IMR-90 (cell line): ENCODE measurements around the gene DAB1. TPM values are rescaled to one million over a fixed set of nuclear protein-coding genes. Genes with fewer than 3 reads are reported as not detected.

Experiments used
- ATAC-seq: fragments of 200-7000 bp; cut with Tn5 transposase; 2 replicates; pipeline ENCODE4 v1.9.1; 2020; ENCODE audit warnings: low read depth, mild to moderate bottlenecking, moderate library complexity
- BruUV-seq: library from RNA; stranded (reverse); fragments of 400-500 nt; replicated peaks from 2 replicates; lab custom pipeline; 2021; lab: Mats Ljungman, UMichigan
- CTCF ChIA-PET: fragments of 300-600 bp; formaldehyde crosslinking; extraction: SDS; loops from one replicate; lab custom pipeline; 2021; ENCODE audit warnings: antibody characterized with exemption; lab: Yijun Ruan, JAX
- POLR2A ChIA-PET: fragments of 300-600 bp; sonication (Branson Sonifier 250); formaldehyde crosslinking; loops from one replicate; lab custom pipeline; 2022; ENCODE audit warnings: antibody characterized with exemption; ENCODE audit not compliant: unreplicated experiment; lab: Charles Lee
- DNase-seq: peaks from one replicate; pipeline ENCODE4 v3.0.0; 2013
- H2AFZ ChIP-seq: replicated peaks from 2 replicates; pipeline ENCODE3; 2013; ENCODE audit warnings: low read length, mild to moderate bottlenecking; ENCODE audit not compliant: poor library complexity
- H2AK5ac ChIP-seq: 2 replicates; pipeline ENCODE4 v1.6.1; 2013; ENCODE audit warnings: low read depth, low read length, inconsistent platforms
- H2AK9ac ChIP-seq: replicated peaks from 2 replicates; pipeline ENCODE3; 2013; ENCODE audit warnings: mild to moderate bottlenecking, low read depth, low read length, moderate library complexity; ENCODE audit not compliant: poor library complexity
- H2BK120ac ChIP-seq: 2 replicates; pipeline ENCODE4 v1.6.1; 2013; ENCODE audit warnings: low read depth, low read length, inconsistent platforms
- H2BK15ac ChIP-seq: 3 replicates; pipeline ENCODE4 v1.6.1; 2013; ENCODE audit warnings: low read depth, low read length, inconsistent platforms
- H2BK20ac ChIP-seq: 2 replicates; pipeline ENCODE4 v1.6.1; 2013; ENCODE audit warnings: low read depth, mild to moderate bottlenecking, inconsistent platforms, low read length, moderate library complexity
- H2BK5ac ChIP-seq: 2 replicates; pipeline ENCODE4 v1.6.1; 2013; ENCODE audit warnings: mild to moderate bottlenecking, low read depth, low read length, inconsistent platforms; ENCODE audit not compliant: poor library complexity, severe bottlenecking
- H3K14ac ChIP-seq: replicated peaks from 2 replicates; pipeline ENCODE4 v1.6.1; 2013; ENCODE audit warnings: low read depth, low read length, inconsistent platforms
- H3K18ac ChIP-seq: 2 replicates; pipeline ENCODE4 v1.6.1; 2013; ENCODE audit warnings: low read depth, low read length, control low read depth
- H3K23ac ChIP-seq: 2 replicates; pipeline ENCODE4 v1.6.1; 2013; ENCODE audit warnings: low read depth, low read length, inconsistent platforms
- H3K27ac ChIP-seq: 2 replicates; pipeline ENCODE4 v1.5.1; 2013; ENCODE audit warnings: mild to moderate bottlenecking, control low read depth, low read length; ENCODE audit not compliant: insufficient read depth
- H3K27me3 ChIP-seq: 2 replicates; pipeline ENCODE4 v1.6.1; 2013; ENCODE audit warnings: low read length; ENCODE audit not compliant: control insufficient read depth, insufficient read depth
- H3K36me3 ChIP-seq: 2 replicates; pipeline ENCODE4 v1.6.1; 2013; ENCODE audit warnings: low read length, mixed read lengths; ENCODE audit not compliant: control insufficient read depth, insufficient read depth
- H3K4ac ChIP-seq: 2 replicates; pipeline ENCODE4 v1.6.1; 2013; ENCODE audit warnings: low read depth, low read length, inconsistent platforms
- H3K4me1 ChIP-seq: 2 replicates; pipeline ENCODE4 v1.6.1; 2013; ENCODE audit warnings: low read length, mixed read lengths; ENCODE audit not compliant: control insufficient read depth, insufficient read depth
- H3K4me2 ChIP-seq: 2 replicates; pipeline ENCODE4 v1.6.1; 2013; ENCODE audit warnings: low read depth, mild to moderate bottlenecking, control low read depth, low read length, moderate library complexity
- H3K4me3 ChIP-seq: 2 replicates; pipeline ENCODE4 v1.5.1; 2013; ENCODE audit warnings: low read depth, mild to moderate bottlenecking, control low read depth, low read length, moderate library complexity; ENCODE audit not compliant: insufficient read depth
- H3K56ac ChIP-seq: 2 replicates; pipeline ENCODE4 v1.6.1; 2013; ENCODE audit warnings: low read length, inconsistent platforms; ENCODE audit not compliant: insufficient read depth; ENCODE audit errors: extremely low read depth
- H3K79me1 ChIP-seq, 2 experiments: 2 replicates each; pipeline ENCODE4 v1.6.1; 2013; ENCODE audit warnings: low read length in 2 of 2, inconsistent platforms in 1 of 2, low read depth in 1 of 2
- H3K9ac ChIP-seq: 2 replicates; pipeline ENCODE4 v1.6.1; 2013; ENCODE audit warnings: low read depth, low read length, control low read depth
- H3K9me1 ChIP-seq: 2 replicates; pipeline ENCODE4 v1.6.1; 2013; ENCODE audit warnings: low read length, inconsistent platforms; ENCODE audit not compliant: insufficient read depth
- H3K9me3 ChIP-seq: 2 replicates; pipeline ENCODE4 v1.6.1; 2013; ENCODE audit warnings: low read length; ENCODE audit not compliant: control insufficient read depth, insufficient read depth
- H4K20me1 ChIP-seq: 2 replicates; pipeline ENCODE4 v1.6.1; 2013; ENCODE audit warnings: low read length, inconsistent platforms; ENCODE audit not compliant: insufficient read depth
- H4K5ac ChIP-seq: 2 replicates; pipeline ENCODE4 v1.6.1; 2013; ENCODE audit warnings: mild to moderate bottlenecking, low read depth, low read length, control low read depth
- H4K8ac ChIP-seq, 2 experiments: 2 replicates each; pipeline ENCODE4 v1.6.1; 2013; ENCODE audit warnings: low read depth in 2 of 2, low read length in 2 of 2, control low read depth in 1 of 2, inconsistent platforms in 1 of 2
- H4K91ac ChIP-seq: 2 replicates; pipeline ENCODE4 v1.6.1; 2013; ENCODE audit warnings: low read depth, low read length, inconsistent platforms; ENCODE audit not compliant: insufficient read depth
- FOS ChIP-seq: fragments of 150-350 bp; IDR thresholded peaks from 2 replicates; pipeline ENCODE4 v1.6.1; 2016; ENCODE audit warnings: low read depth, low read length
- MAZ ChIP-seq: IDR thresholded peaks from 2 replicates; pipeline ENCODE4 v1.6.1; 2012; ENCODE audit warnings: low read depth, mild to moderate bottlenecking, low read length, improper control_type of control experiment, moderate library complexity, borderline replicate concordance
- MXI1 ChIP-seq: IDR thresholded peaks from 2 replicates; pipeline ENCODE4 v1.6.1; 2012; ENCODE audit warnings: low read depth, mild to moderate bottlenecking, low read length, moderate library complexity, borderline replicate concordance
- POLR2A ChIP-seq: IDR thresholded peaks from 2 replicates; pipeline ENCODE4 v1.6.1; 2012; ENCODE audit warnings: mild to moderate bottlenecking, low read depth, low read length
- RAD21 ChIP-seq: IDR thresholded peaks from 2 replicates; pipeline ENCODE4 v1.6.1; 2012; ENCODE audit warnings: low read length, improper control_type of control experiment
- RCOR1 ChIP-seq: IDR thresholded peaks from 2 replicates; pipeline ENCODE4 v1.6.1; 2012; ENCODE audit warnings: mild to moderate bottlenecking, low read length, improper control_type of control experiment; ENCODE audit not compliant: insufficient replicate concordance
- RFX5 ChIP-seq: IDR thresholded peaks from 2 replicates; pipeline ENCODE4 v1.8.0; 2012; ENCODE audit warnings: low read depth, mild to moderate bottlenecking, low read length, moderate library complexity
- SMC3 ChIP-seq: fragments of 150-350 bp; IDR thresholded peaks from 2 replicates; pipeline ENCODE4 v1.6.1; 2016; ENCODE audit warnings: low read depth, mild to moderate bottlenecking, antibody characterized with exemption, low read length, moderate library complexity
- WGBS, 2 experiments: methylation state at CpG; one replicate each; pipeline versions ENCODE4 v1.1.5 to v1.1.7; 2013; ENCODE audit warnings: missing lambda C conversion rate in 2 of 2; ENCODE audit not compliant: insufficient read length in 1 of 2; ENCODE audit errors: extremely low coverage in 2 of 2; 5-methylcytosine and 5-hydroxymethylcytosine counted together
- dilution Hi-C: fragments of 300-500 bp; cut with HindIII; formaldehyde crosslinking; loops from one replicate; pipeline ENCODE4 v1.14.3; 2018; ENCODE audit warnings: low sequenced_read_pairs; ENCODE audit not compliant: unreplicated experiment
- in situ Hi-C: fragments of 300-500 bp; cut with MboI; formaldehyde crosslinking; loops from 3 replicates; pipeline ENCODE4 v1.14.3; 2019; ENCODE audit warnings: low sequenced_read_pairs, inconsistent platforms, mixed read lengths
- intact Hi-C: fragments of 100-400 bp; cut with micrococcal nuclease; formaldehyde crosslinking; loops from 2 replicates; pipeline ENCODE4 v1.10.0; 2022
- polyA plus RNA-seq, 3 experiments: library from polyadenylated mRNA; depleted of rRNA; stranded (reverse); fragments of >200 nt; gene quantifications; 2 replicates each; pipeline ENCODE4 v1.2.3, GENCODE V29; 2012; ENCODE audit warnings: low replicate concordance in 1 of 3
- total RNA-seq: library from RNA; depleted of rRNA; stranded (reverse); fragments of >200 nt; gene quantifications from 2 replicates; pipeline ENCODE4 v1.2.3, GENCODE V29; 2012
- TF ChIP-seq, protein P1 (sequence below): conservative IDR thresholded peaks from 2 replicates; pipeline ENCODE4 v1.5.1; 2012; ENCODE audit warnings: mild to moderate bottlenecking, low read depth, low read length, improper control_type of control experiment
- TF ChIP-seq, protein P2 (sequence below): fragments of 150-350 bp; IDR thresholded peaks from 2 replicates; pipeline ENCODE4 v1.6.1; 2016; ENCODE audit warnings: low read depth, mild to moderate bottlenecking, low read length, moderate library complexity, borderline replicate concordance

Gene DAB1
- total and polyA plus RNA-seq, 2 of the 4 experiments (the other 2 are of a cell fraction) = 0.18 to 0.41 TPM

DNA sequence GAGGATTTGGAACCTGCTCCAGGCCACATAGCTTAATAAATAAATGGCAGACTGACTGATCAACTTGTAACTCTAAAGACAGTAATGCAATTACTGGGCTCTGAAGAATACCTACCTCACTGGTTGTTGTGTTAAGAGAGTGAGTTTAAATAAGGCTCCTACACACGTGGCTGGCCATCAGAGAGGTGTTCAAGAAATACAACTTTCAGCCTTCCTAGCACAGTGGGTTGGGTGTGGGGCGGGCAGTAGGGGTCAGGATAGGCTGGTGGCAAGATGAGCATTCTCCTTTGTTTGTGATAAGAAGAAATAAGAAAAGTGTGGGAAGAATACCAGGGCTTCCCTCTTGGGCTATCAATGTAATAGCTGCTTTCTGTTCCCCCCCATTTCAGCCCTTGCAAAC, 151.3 kb downstream of the DAB1 start:
- no peak overlapping the region for H3K14ac ChIP-seq
- WGBS, 2 experiments = no CpG with 5 or more reads among the region's 2 CpGs
- H2BK15ac ChIP-seq = no peak overlapping the region
- CTCF ChIA-PET = no interaction called here
- H3K9me1 ChIP-seq = no peaks in the 10 kb centered on the region
- H4K8ac ChIP-seq = no peak overlapping the region
- no peak overlapping the region for H2BK120ac ChIP-seq
- H3K27me3 ChIP-seq = no peaks in the 10 kb centered on the region
- no TSS peak for BruUV-seq
- no peak overlapping the region for H4K91ac ChIP-seq
- H2AFZ ChIP-seq = no peak overlapping the region
- H4K20me1 ChIP-seq = no peaks in the 10 kb centered on the region
- dilution Hi-C loops (no loop called here), intact Hi-C loops (no loop called here), in situ Hi-C loops (no loop called here)
- TF ChIP-seq, protein P1, sequence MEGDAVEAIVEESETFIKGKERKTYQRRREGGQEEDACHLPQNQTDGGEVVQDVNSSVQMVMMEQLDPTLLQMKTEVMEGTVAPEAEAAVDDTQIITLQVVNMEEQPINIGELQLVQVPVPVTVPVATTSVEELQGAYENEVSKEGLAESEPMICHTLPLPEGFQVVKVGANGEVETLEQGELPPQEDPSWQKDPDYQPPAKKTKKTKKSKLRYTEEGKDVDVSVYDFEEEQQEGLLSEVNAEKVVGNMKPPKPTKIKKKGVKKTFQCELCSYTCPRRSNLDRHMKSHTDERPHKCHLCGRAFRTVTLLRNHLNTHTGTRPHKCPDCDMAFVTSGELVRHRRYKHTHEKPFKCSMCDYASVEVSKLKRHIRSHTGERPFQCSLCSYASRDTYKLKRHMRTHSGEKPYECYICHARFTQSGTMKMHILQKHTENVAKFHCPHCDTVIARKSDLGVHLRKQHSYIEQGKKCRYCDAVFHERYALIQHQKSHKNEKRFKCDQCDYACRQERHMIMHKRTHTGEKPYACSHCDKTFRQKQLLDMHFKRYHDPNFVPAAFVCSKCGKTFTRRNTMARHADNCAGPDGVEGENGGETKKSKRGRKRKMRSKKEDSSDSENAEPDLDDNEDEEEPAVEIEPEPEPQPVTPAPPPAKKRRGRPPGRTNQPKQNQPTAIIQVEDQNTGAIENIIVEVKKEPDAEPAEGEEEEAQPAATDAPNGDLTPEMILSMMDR = no peak
- TF ChIP-seq FOS (no peak), MAZ (no peak), RFX5 (no peak), MXI1 (no peak), RCOR1 (no peak), POLR2A (no peak), RAD21 (no peak), SMC3 (no peak)
- TF ChIP-seq, protein P2, sequence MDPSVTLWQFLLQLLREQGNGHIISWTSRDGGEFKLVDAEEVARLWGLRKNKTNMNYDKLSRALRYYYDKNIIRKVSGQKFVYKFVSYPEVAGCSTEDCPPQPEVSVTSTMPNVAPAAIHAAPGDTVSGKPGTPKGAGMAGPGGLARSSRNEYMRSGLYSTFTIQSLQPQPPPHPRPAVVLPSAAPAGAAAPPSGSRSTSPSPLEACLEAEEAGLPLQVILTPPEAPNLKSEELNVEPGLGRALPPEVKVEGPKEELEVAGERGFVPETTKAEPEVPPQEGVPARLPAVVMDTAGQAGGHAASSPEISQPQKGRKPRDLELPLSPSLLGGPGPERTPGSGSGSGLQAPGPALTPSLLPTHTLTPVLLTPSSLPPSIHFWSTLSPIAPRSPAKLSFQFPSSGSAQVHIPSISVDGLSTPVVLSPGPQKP = no peak
- no peak overlapping the region for H3K56ac ChIP-seq
- no peak overlapping the region for H2AK5ac ChIP-seq
- no peak overlapping the region for H3K27ac ChIP-seq
- no peak overlapping the region for H2AK9ac ChIP-seq
- no peak overlapping the region for H3K4ac ChIP-seq
- H3K9me3 ChIP-seq = no peaks in the 10 kb centered on the region
- H3K18ac ChIP-seq = no peak overlapping the region
- no peak overlapping the region for H2BK5ac ChIP-seq
- no peaks in the 10 kb centered on the region; the same call in 1 of the 2 replicates for H3K4me1 ChIP-seq
- no peak for ATAC-seq
- DNase-seq = no peak
- H3K36me3 ChIP-seq = no peaks in the 10 kb centered on the region
- POLR2A ChIA-PET = no interaction called here
- H4K5ac ChIP-seq = no peak overlapping the region
- no peak overlapping the region for H3K9ac ChIP-seq
- H3K4me3 ChIP-seq = no peak overlapping the region
- H3K4me2 ChIP-seq = no peak overlapping the region
- H3K23ac ChIP-seq = no peak overlapping the region
- no peaks in the 10 kb centered on the region for H3K79me1 ChIP-seq
- H2BK20ac ChIP-seq = no peak overlapping the region
